ENCODE results near the gene ANKRD6.

The ANKRD6 gene

DNA sequence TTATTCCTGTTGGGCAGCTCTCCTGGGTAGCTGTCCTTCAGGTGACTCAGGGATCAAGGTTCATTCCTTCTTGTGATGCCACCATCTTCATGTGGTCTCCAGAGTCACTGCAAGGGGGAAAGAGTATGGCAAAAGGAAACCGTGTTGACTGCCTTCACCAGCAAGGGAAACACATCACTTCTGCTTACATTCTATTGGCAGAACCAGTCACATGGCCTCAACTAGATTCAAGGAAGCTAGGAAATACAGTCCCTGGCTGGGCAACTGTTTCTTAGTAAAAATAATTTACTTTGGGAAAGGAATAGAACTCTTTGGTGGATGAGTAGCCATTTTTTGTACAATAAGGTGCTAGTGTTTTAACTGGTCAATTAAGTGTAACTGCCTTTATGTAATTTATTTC, 5.3 kb downstream of the ANKRD6 start:
- TF ChIP-seq, protein P1, sequence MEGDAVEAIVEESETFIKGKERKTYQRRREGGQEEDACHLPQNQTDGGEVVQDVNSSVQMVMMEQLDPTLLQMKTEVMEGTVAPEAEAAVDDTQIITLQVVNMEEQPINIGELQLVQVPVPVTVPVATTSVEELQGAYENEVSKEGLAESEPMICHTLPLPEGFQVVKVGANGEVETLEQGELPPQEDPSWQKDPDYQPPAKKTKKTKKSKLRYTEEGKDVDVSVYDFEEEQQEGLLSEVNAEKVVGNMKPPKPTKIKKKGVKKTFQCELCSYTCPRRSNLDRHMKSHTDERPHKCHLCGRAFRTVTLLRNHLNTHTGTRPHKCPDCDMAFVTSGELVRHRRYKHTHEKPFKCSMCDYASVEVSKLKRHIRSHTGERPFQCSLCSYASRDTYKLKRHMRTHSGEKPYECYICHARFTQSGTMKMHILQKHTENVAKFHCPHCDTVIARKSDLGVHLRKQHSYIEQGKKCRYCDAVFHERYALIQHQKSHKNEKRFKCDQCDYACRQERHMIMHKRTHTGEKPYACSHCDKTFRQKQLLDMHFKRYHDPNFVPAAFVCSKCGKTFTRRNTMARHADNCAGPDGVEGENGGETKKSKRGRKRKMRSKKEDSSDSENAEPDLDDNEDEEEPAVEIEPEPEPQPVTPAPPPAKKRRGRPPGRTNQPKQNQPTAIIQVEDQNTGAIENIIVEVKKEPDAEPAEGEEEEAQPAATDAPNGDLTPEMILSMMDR (IDR thresholded peaks at IDR 0.05): no peak

GRCh38 chr6:89439014-89439413, 6.1 kb downstream of the ANKRD6 start:
- TF ChIP-seq, protein P1 (IDR thresholded peaks at IDR 0.05): no peak

- TF ChIP-seq, protein P1 (IDR thresholded peaks at IDR 0.05): no peak
Observed at GRCh38 chr6:89440200-89440599, 7.2 kb downstream of the ANKRD6 start.

DNA sequence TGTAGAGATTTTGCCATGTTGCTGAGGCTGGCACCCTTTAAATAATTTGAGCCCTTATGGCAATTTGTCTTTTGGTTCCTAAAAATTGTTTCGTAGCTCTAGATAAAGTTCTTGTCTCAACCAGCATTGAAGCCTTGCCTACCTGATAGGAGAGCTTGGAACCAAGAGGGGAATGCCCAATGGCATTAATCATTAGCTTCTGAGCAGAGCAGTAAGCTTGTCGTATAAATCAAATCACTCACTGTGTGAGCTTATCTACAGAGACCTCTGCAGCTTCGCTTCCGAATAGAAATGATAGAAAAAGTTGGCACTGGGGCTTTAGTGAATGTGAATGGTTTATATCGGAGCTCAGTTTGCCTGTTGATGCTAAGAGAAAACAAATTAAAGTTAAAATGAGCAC, 10.7 kb downstream of the ANKRD6 start:
- TF ChIP-seq, protein P1 (IDR thresholded peaks at IDR 0.05): no peak

- TF ChIP-seq, protein P1 (IDR thresholded peaks at IDR 0.05): no peak
Observed at GRCh38 chr6:89449193-89449592, 16.2 kb downstream of the ANKRD6 start.

GRCh38 chr6:89452281-89452680, 19.3 kb downstream of the ANKRD6 start:
- TF ChIP-seq, protein P1 (IDR thresholded peaks at IDR 0.05): no peak

DNA sequence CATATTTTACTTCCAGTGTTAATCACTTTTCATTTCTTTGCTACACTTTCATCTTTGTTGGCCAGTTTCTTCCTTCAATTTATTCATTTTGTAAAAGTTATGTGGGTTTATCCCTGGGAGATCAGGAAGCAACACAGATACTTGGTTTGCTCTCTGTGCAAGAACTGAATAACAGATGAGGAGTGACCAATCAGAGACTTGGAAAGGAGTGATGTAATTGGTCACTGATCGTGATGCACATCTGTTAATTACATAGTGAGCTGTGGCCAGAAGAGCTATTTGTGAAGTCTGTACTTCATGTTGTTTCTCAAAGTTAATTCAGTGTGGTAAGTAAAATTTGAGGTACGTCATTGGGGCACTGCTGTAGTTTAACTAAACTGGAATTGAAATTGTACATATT, 21.3 kb downstream of the ANKRD6 start:
- TF ChIP-seq, protein P1 (IDR thresholded peaks at IDR 0.05): no peak

DNA sequence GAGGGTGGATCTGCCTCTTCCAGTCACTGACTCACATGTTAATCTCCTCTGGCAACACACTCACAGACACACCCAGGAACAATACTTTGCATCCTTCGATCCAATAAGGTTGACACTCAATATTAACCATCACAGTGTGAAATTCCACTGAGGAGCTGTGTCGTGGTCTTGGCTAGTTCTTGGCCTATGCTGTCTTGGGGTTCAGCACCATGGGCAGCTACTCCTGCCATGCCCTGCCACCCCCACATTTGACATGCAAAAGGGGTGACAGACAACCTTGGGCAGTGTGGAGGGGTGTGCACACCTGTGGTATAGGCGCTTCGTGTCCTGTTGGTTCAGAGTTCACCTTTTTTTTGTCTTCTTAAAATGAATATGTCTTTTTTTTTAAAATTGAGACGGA, 25.8 kb downstream of the ANKRD6 start:
- TF ChIP-seq, protein P1 (IDR thresholded peaks at IDR 0.05): no peak

All from LNCAP (cell line).